Suprapubic skin (tissue), 4 donors: ENCODE data around the gene TENT4A. TPM values are rescaled to one million over a fixed set of nuclear protein-coding genes. Genes with fewer than 3 reads are reported as not detected.

Experiments
- DNase-seq, 2 donors: peaks; one replicate each; pipeline ENCODE4 v3.0.0-alpha.2; 2019; ENCODE audit warnings: low spot score in 2 of 2
- H3K27ac ChIP-seq: fragments of 200-600 bp; sonication (generic); one replicate; pipeline ENCODE4 v1.5.1; 2019
- H3K27me3 ChIP-seq: fragments of 200-600 bp; sonication (generic); one replicate; pipeline ENCODE4 v1.5.1; 2019
- H3K36me3 ChIP-seq: fragments of 200-600 bp; sonication (generic); one replicate; pipeline ENCODE4 v1.5.1; 2019
- H3K4me1 ChIP-seq: fragments of 200-600 bp; sonication (generic); one replicate; pipeline ENCODE4 v1.5.1; 2019
- H3K4me3 ChIP-seq: fragments of 200-600 bp; sonication (generic); one replicate; pipeline ENCODE4 v1.5.1; 2019; ENCODE audit warnings: mild to moderate bottlenecking
- H3K9me3 ChIP-seq: fragments of 200-600 bp; sonication (generic); one replicate; pipeline ENCODE4 v1.5.1; 2019
- CTCF ChIP-seq, 2 donors: fragments of 200-600 bp in 1 of 2; fragments of 450-650 bp in 1 of 2; sonication (generic) in 1 of 2; IDR thresholded peaks; one replicate each; pipeline ENCODE4 v1.5.1; 2016 to 2019; ENCODE audit warnings: antibody characterized with exemption in 2 of 2, mild to moderate bottlenecking in 1 of 2, moderate library complexity in 1 of 2
- EP300 ChIP-seq: sonication (generic); formaldehyde crosslinking; IDR thresholded peaks from one replicate; pipeline ENCODE4 v1.6.1; 2017; ENCODE audit warnings: antibody characterized with exemption
- POLR2A ChIP-seq, 2 donors: fragments of 450-650 bp; IDR thresholded peaks; one replicate each; pipeline ENCODE4 v1.6.1; 2017; ENCODE audit warnings: antibody characterized with exemption in 2 of 2, mild to moderate bottlenecking in 2 of 2, moderate library complexity in 2 of 2
- POLR2AphosphoS5 ChIP-seq, 3 donors: sonication (generic); formaldehyde crosslinking; IDR thresholded peaks; one replicate each; pipeline ENCODE4 v1.6.1; 2017; ENCODE audit warnings: antibody characterized with exemption in 3 of 3
- WGBS: methylation state at CpG from one replicate; pipeline ENCODE4 v1.1.5; 2018; 5-methylcytosine and 5-hydroxymethylcytosine counted together
- total RNA-seq, 4 donors: library from RNA; depleted of rRNA; stranded (reverse); fragments of >200 nt; gene quantifications; one replicate each; pipeline ENCODE4 v1.1.0, GENCODE V29; 2016

Gene TENT4A
- total RNA-seq, 4 donors from 2014 or later = 36.4 to 67.3 (median 42.4) TPM

- H3K9me3 ChIP-seq = no peaks in the 10 kb centered on the region
- no peak for DNase-seq
- TF ChIP-seq CTCF (IDR thresholded peaks at IDR 0.05) (no peak), POLR2AphosphoS5 (IDR thresholded peaks at IDR 0.05) (no peak), EP300 (no peak), POLR2A (IDR thresholded peaks at IDR 0.05) (no peak)
- H3K4me1 ChIP-seq = peaks cover 35% of the 10 kb centered on the region
- peaks cover 36% of the 10 kb centered on the region for H3K36me3 ChIP-seq
- no peak overlapping the region for H3K27ac ChIP-seq
- no peak overlapping the region for H3K4me3 ChIP-seq
- WGBS = 95% methylated on average over 6 of the region's 9 CpGs
- H3K27me3 ChIP-seq = no peaks in the 10 kb centered on the region
Measured at GRCh38 chr5:6736524-6737042, 23.4 kb downstream of the TENT4A start.

- no peak for DNase-seq
- TF ChIP-seq EP300 (no peak), POLR2A (IDR thresholded peaks at IDR 0.05) (no peak), POLR2AphosphoS5 (IDR thresholded peaks at IDR 0.05) (no peak), CTCF (IDR thresholded peaks at IDR 0.05) (no peak)
- no peak overlapping the region for H3K27ac ChIP-seq
- peaks cover 27% of the 10 kb centered on the region for H3K4me1 ChIP-seq
- H3K4me3 ChIP-seq = no peak overlapping the region
- WGBS = 90% methylated on average over 24 of the region's 24 CpGs
- no peaks in the 10 kb centered on the region for H3K9me3 ChIP-seq
- H3K36me3 ChIP-seq = peaks cover 40% of the 10 kb centered on the region
- H3K27me3 ChIP-seq = no peaks in the 10 kb centered on the region
Measured at GRCh38 chr5:6737043-6737941, 24.1 kb downstream of the TENT4A start.

GRCh38 chr5:6739603-6740002 is 26.4 kb downstream of the TENT4A start:
- Histone ChIP-seq H3K36me3 (peaks cover 50% of the 10 kb centered on the region), H3K27ac (no peak overlapping the region), H3K4me1 (peaks cover 6% of the 10 kb centered on the region), H3K27me3 (no peaks in the 10 kb centered on the region), H3K9me3 (no peaks in the 10 kb centered on the region), H3K4me3 (no peak overlapping the region)
- TF ChIP-seq POLR2A (IDR thresholded peaks at IDR 0.05) (no peak), CTCF (IDR thresholded peaks at IDR 0.05) (no peak), POLR2AphosphoS5 (IDR thresholded peaks at IDR 0.05) (no peak), EP300 (no peak)
- no peak for DNase-seq
- WGBS = 94% methylated on average over 15 of the region's 15 CpGs

GRCh38 chr5:6740586-6741150 is 27.4 kb downstream of the TENT4A start:
- TF ChIP-seq POLR2AphosphoS5 (IDR thresholded peaks at IDR 0.05) = no peak
- no peak for TF ChIP-seq EP300
- TF ChIP-seq POLR2A (IDR thresholded peaks at IDR 0.05) = no peak
- TF ChIP-seq CTCF (IDR thresholded peaks at IDR 0.05) = no peak
- Histone ChIP-seq H3K27ac (no peak overlapping the region), H3K9me3 (no peaks in the 10 kb centered on the region), H3K4me1 (peaks cover 5% of the 10 kb centered on the region), H3K27me3 (no peaks in the 10 kb centered on the region), H3K36me3 (peaks cover 50% of the 10 kb centered on the region), H3K4me3 (no peak overlapping the region)
- DNase-seq = no peak
- WGBS = 91% methylated on average over 12 of the region's 12 CpGs
